IMR-90 (cell line): ENCODE results near the gene CDCP1. TPM values are rescaled to one million over a fixed set of nuclear protein-coding genes. Genes with fewer than 3 reads are reported as not detected.

Experiments used
- ATAC-seq: fragments of 200-7000 bp; cut with Tn5 transposase; 2 replicates; pipeline ENCODE4 v1.9.1; 2020; ENCODE audit warnings: low read depth, mild to moderate bottlenecking, moderate library complexity
- BruUV-seq: library from RNA; stranded (reverse); fragments of 400-500 nt; replicated peaks from 2 replicates; lab custom pipeline; 2021; lab: Mats Ljungman, UMichigan
- CTCF ChIA-PET: fragments of 300-600 bp; formaldehyde crosslinking; extraction: SDS; loops from one replicate; lab custom pipeline; 2021; ENCODE audit warnings: antibody characterized with exemption; lab: Yijun Ruan, JAX
- POLR2A ChIA-PET: fragments of 300-600 bp; sonication (Branson Sonifier 250); formaldehyde crosslinking; loops from one replicate; lab custom pipeline; 2022; ENCODE audit warnings: antibody characterized with exemption; ENCODE audit not compliant: unreplicated experiment; lab: Charles Lee
- DNase-seq: peaks from one replicate; pipeline ENCODE4 v3.0.0; 2013
- H2AFZ ChIP-seq: replicated peaks from 2 replicates; pipeline ENCODE3; 2013; ENCODE audit warnings: low read length, mild to moderate bottlenecking; ENCODE audit not compliant: poor library complexity
- H2AK5ac ChIP-seq: 2 replicates; pipeline ENCODE4 v1.6.1; 2013; ENCODE audit warnings: low read depth, low read length, inconsistent platforms
- H2AK9ac ChIP-seq: replicated peaks from 2 replicates; pipeline ENCODE3; 2013; ENCODE audit warnings: mild to moderate bottlenecking, low read depth, low read length, moderate library complexity; ENCODE audit not compliant: poor library complexity
- H2BK120ac ChIP-seq: 2 replicates; pipeline ENCODE4 v1.6.1; 2013; ENCODE audit warnings: low read depth, low read length, inconsistent platforms
- H2BK15ac ChIP-seq: 3 replicates; pipeline ENCODE4 v1.6.1; 2013; ENCODE audit warnings: low read depth, low read length, inconsistent platforms
- H2BK20ac ChIP-seq: 2 replicates; pipeline ENCODE4 v1.6.1; 2013; ENCODE audit warnings: low read depth, mild to moderate bottlenecking, inconsistent platforms, low read length, moderate library complexity
- H2BK5ac ChIP-seq: 2 replicates; pipeline ENCODE4 v1.6.1; 2013; ENCODE audit warnings: mild to moderate bottlenecking, low read depth, low read length, inconsistent platforms; ENCODE audit not compliant: poor library complexity, severe bottlenecking
- H3K14ac ChIP-seq: replicated peaks from 2 replicates; pipeline ENCODE4 v1.6.1; 2013; ENCODE audit warnings: low read depth, low read length, inconsistent platforms
- H3K18ac ChIP-seq: 2 replicates; pipeline ENCODE4 v1.6.1; 2013; ENCODE audit warnings: low read depth, low read length, control low read depth
- H3K23ac ChIP-seq: 2 replicates; pipeline ENCODE4 v1.6.1; 2013; ENCODE audit warnings: low read depth, low read length, inconsistent platforms
- H3K27ac ChIP-seq: 2 replicates; pipeline ENCODE4 v1.5.1; 2013; ENCODE audit warnings: mild to moderate bottlenecking, control low read depth, low read length; ENCODE audit not compliant: insufficient read depth
- H3K27me3 ChIP-seq: 2 replicates; pipeline ENCODE4 v1.6.1; 2013; ENCODE audit warnings: low read length; ENCODE audit not compliant: control insufficient read depth, insufficient read depth
- H3K36me3 ChIP-seq: 2 replicates; pipeline ENCODE4 v1.6.1; 2013; ENCODE audit warnings: low read length, mixed read lengths; ENCODE audit not compliant: control insufficient read depth, insufficient read depth
- H3K4ac ChIP-seq: 2 replicates; pipeline ENCODE4 v1.6.1; 2013; ENCODE audit warnings: low read depth, low read length, inconsistent platforms
- H3K4me1 ChIP-seq: 2 replicates; pipeline ENCODE4 v1.6.1; 2013; ENCODE audit warnings: low read length, mixed read lengths; ENCODE audit not compliant: control insufficient read depth, insufficient read depth
- H3K4me2 ChIP-seq: 2 replicates; pipeline ENCODE4 v1.6.1; 2013; ENCODE audit warnings: low read depth, mild to moderate bottlenecking, control low read depth, low read length, moderate library complexity
- H3K4me3 ChIP-seq: 2 replicates; pipeline ENCODE4 v1.5.1; 2013; ENCODE audit warnings: low read depth, mild to moderate bottlenecking, control low read depth, low read length, moderate library complexity; ENCODE audit not compliant: insufficient read depth
- H3K56ac ChIP-seq: 2 replicates; pipeline ENCODE4 v1.6.1; 2013; ENCODE audit warnings: low read length, inconsistent platforms; ENCODE audit not compliant: insufficient read depth; ENCODE audit errors: extremely low read depth
- H3K79me1 ChIP-seq, 2 experiments: 2 replicates each; pipeline ENCODE4 v1.6.1; 2013; ENCODE audit warnings: low read length in 2 of 2, inconsistent platforms in 1 of 2, low read depth in 1 of 2
- H3K9ac ChIP-seq: 2 replicates; pipeline ENCODE4 v1.6.1; 2013; ENCODE audit warnings: low read depth, low read length, control low read depth
- H3K9me1 ChIP-seq: 2 replicates; pipeline ENCODE4 v1.6.1; 2013; ENCODE audit warnings: low read length, inconsistent platforms; ENCODE audit not compliant: insufficient read depth
- H3K9me3 ChIP-seq: 2 replicates; pipeline ENCODE4 v1.6.1; 2013; ENCODE audit warnings: low read length; ENCODE audit not compliant: control insufficient read depth, insufficient read depth
- H4K20me1 ChIP-seq: 2 replicates; pipeline ENCODE4 v1.6.1; 2013; ENCODE audit warnings: low read length, inconsistent platforms; ENCODE audit not compliant: insufficient read depth
- H4K5ac ChIP-seq: 2 replicates; pipeline ENCODE4 v1.6.1; 2013; ENCODE audit warnings: mild to moderate bottlenecking, low read depth, low read length, control low read depth
- H4K8ac ChIP-seq, 2 experiments: 2 replicates each; pipeline ENCODE4 v1.6.1; 2013; ENCODE audit warnings: low read depth in 2 of 2, low read length in 2 of 2, control low read depth in 1 of 2, inconsistent platforms in 1 of 2
- H4K91ac ChIP-seq: 2 replicates; pipeline ENCODE4 v1.6.1; 2013; ENCODE audit warnings: low read depth, low read length, inconsistent platforms; ENCODE audit not compliant: insufficient read depth
- BHLHE40 ChIP-seq: fragments of 150-350 bp; IDR thresholded peaks from 2 replicates; pipeline ENCODE4 v1.6.1; 2016; ENCODE audit warnings: mild to moderate bottlenecking, low read depth, low read length
- CEBPB ChIP-seq: IDR thresholded peaks from 2 replicates; pipeline ENCODE4 v1.6.1; 2012; ENCODE audit warnings: low read depth, low read length, improper control_type of control experiment
- CHD1 ChIP-seq: IDR thresholded peaks from 2 replicates; pipeline ENCODE4 v1.6.1; 2012; ENCODE audit warnings: low read depth, low read length, improper control_type of control experiment
- FOS ChIP-seq: fragments of 150-350 bp; IDR thresholded peaks from 2 replicates; pipeline ENCODE4 v1.6.1; 2016; ENCODE audit warnings: low read depth, low read length
- MAFK ChIP-seq: IDR thresholded peaks from 2 replicates; pipeline ENCODE4 v1.6.1; 2012; ENCODE audit warnings: low read depth, low read length, improper control_type of control experiment
- MXI1 ChIP-seq: IDR thresholded peaks from 2 replicates; pipeline ENCODE4 v1.6.1; 2012; ENCODE audit warnings: low read depth, mild to moderate bottlenecking, low read length, moderate library complexity, borderline replicate concordance
- NFE2L2 ChIP-seq: fragments of 150-350 bp; IDR thresholded peaks from 2 replicates; pipeline ENCODE4 v1.6.1; 2016; ENCODE audit warnings: low read depth, mild to moderate bottlenecking, low read length
- RAD21 ChIP-seq: IDR thresholded peaks from 2 replicates; pipeline ENCODE4 v1.6.1; 2012; ENCODE audit warnings: low read length, improper control_type of control experiment
- RCOR1 ChIP-seq: IDR thresholded peaks from 2 replicates; pipeline ENCODE4 v1.6.1; 2012; ENCODE audit warnings: mild to moderate bottlenecking, low read length, improper control_type of control experiment; ENCODE audit not compliant: insufficient replicate concordance
- WGBS, 2 experiments: methylation state at CpG; one replicate each; pipeline versions ENCODE4 v1.1.5 to v1.1.7; 2013; ENCODE audit warnings: missing lambda C conversion rate in 2 of 2; ENCODE audit not compliant: insufficient read length in 1 of 2; ENCODE audit errors: extremely low coverage in 2 of 2; 5-methylcytosine and 5-hydroxymethylcytosine counted together
- dilution Hi-C: fragments of 300-500 bp; cut with HindIII; formaldehyde crosslinking; loops from one replicate; pipeline ENCODE4 v1.14.3; 2018; ENCODE audit warnings: low sequenced_read_pairs; ENCODE audit not compliant: unreplicated experiment
- in situ Hi-C: fragments of 300-500 bp; cut with MboI; formaldehyde crosslinking; loops from 3 replicates; pipeline ENCODE4 v1.14.3; 2019; ENCODE audit warnings: low sequenced_read_pairs, inconsistent platforms, mixed read lengths
- intact Hi-C: fragments of 100-400 bp; cut with micrococcal nuclease; formaldehyde crosslinking; loops from 2 replicates; pipeline ENCODE4 v1.10.0; 2022
- polyA plus RNA-seq, 3 experiments: library from polyadenylated mRNA; depleted of rRNA; stranded (reverse); fragments of >200 nt; gene quantifications; 2 replicates each; pipeline ENCODE4 v1.2.3, GENCODE V29; 2012; ENCODE audit warnings: low replicate concordance in 1 of 3
- total RNA-seq: library from RNA; depleted of rRNA; stranded (reverse); fragments of >200 nt; gene quantifications from 2 replicates; pipeline ENCODE4 v1.2.3, GENCODE V29; 2012
- TF ChIP-seq, protein P1 (sequence below): fragments of 150-350 bp; IDR thresholded peaks from 2 replicates; pipeline ENCODE4 v1.6.1; 2017; ENCODE audit warnings: mild to moderate bottlenecking, antibody characterized with exemption, low read length, low read depth
- TF ChIP-seq, protein P2 (sequence below): conservative IDR thresholded peaks from 2 replicates; pipeline ENCODE4 v1.5.1; 2012; ENCODE audit warnings: mild to moderate bottlenecking, low read depth, low read length, improper control_type of control experiment
- TF ChIP-seq, protein P3 (sequence below): fragments of 150-350 bp; IDR thresholded peaks from 2 replicates; pipeline ENCODE4 v1.6.1; 2016; ENCODE audit warnings: low read depth, mild to moderate bottlenecking, low read length, moderate library complexity, borderline replicate concordance

The CDCP1 gene
- total and polyA plus RNA-seq, 2 of the 4 experiments (the other 2 are of a cell fraction), result 2.5 to 3.8 TPM

DNA sequence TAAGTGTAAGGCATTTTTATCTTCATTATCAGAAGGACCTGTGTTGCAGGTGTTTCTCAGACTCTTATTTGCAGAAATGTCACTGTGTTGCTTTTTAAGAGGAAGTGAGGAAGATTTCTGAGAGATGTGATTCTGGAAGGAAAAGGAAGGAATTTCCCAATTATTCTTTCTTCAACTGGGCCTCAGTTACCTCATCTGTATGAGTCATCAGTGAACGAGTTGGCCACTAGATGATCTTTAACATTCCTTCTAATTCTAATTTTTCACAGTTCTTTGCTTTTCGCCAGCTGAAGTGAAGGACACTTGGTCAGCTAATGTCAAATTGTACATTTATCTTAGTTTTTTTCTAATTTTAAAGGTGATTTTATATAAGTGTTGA is 91.2 kb downstream of the CDCP1 start:
- peaks cover 19% of the 10 kb centered on the region for H3K4me1 ChIP-seq
- H3K36me3 ChIP-seq, result no peaks in the 10 kb centered on the region
- ATAC-seq, result peak; percentile 27
- H2BK5ac ChIP-seq, result peak overlapping the region; percentile 99
- H3K4ac ChIP-seq, result peak overlapping the region; percentile 27; the same call in 1 of the 2 replicates
- TF ChIP-seq MAFK (no peak), RCOR1 (no peak), CHD1 (no peak), RAD21 (no peak), BHLHE40 (no peak), FOS (peak; percentile 94; the same call in 1 of the 2 replicates), NFE2L2 (no peak), CEBPB (peak; percentile 91), MXI1 (no peak)
- TF ChIP-seq, protein P1, sequence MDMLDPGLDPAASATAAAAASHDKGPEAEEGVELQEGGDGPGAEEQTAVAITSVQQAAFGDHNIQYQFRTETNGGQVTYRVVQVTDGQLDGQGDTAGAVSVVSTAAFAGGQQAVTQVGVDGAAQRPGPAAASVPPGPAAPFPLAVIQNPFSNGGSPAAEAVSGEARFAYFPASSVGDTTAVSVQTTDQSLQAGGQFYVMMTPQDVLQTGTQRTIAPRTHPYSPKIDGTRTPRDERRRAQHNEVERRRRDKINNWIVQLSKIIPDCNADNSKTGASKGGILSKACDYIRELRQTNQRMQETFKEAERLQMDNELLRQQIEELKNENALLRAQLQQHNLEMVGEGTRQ, result no peak
- TF ChIP-seq, protein P2, sequence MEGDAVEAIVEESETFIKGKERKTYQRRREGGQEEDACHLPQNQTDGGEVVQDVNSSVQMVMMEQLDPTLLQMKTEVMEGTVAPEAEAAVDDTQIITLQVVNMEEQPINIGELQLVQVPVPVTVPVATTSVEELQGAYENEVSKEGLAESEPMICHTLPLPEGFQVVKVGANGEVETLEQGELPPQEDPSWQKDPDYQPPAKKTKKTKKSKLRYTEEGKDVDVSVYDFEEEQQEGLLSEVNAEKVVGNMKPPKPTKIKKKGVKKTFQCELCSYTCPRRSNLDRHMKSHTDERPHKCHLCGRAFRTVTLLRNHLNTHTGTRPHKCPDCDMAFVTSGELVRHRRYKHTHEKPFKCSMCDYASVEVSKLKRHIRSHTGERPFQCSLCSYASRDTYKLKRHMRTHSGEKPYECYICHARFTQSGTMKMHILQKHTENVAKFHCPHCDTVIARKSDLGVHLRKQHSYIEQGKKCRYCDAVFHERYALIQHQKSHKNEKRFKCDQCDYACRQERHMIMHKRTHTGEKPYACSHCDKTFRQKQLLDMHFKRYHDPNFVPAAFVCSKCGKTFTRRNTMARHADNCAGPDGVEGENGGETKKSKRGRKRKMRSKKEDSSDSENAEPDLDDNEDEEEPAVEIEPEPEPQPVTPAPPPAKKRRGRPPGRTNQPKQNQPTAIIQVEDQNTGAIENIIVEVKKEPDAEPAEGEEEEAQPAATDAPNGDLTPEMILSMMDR, result no peak
- TF ChIP-seq, protein P3, sequence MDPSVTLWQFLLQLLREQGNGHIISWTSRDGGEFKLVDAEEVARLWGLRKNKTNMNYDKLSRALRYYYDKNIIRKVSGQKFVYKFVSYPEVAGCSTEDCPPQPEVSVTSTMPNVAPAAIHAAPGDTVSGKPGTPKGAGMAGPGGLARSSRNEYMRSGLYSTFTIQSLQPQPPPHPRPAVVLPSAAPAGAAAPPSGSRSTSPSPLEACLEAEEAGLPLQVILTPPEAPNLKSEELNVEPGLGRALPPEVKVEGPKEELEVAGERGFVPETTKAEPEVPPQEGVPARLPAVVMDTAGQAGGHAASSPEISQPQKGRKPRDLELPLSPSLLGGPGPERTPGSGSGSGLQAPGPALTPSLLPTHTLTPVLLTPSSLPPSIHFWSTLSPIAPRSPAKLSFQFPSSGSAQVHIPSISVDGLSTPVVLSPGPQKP, result no peak
- peak overlapping the region; percentile 65; the same call in 1 of the 2 replicates for H3K56ac ChIP-seq
- H3K14ac ChIP-seq, result no peak overlapping the region
- H3K9ac ChIP-seq, result no peak overlapping the region
- H3K9me3 ChIP-seq, result no peaks in the 10 kb centered on the region
- CTCF ChIA-PET, result interaction anchor here (0.6 to 2.5 kb wide), 6 partner anchors 8 to 77 kb away, joined by 3 to 7 read pairs (median 3); no protein-coding TSS in a partner anchor
- H3K18ac ChIP-seq, result peak overlapping the region; percentile 80; the same call in 1 of the 2 replicates
- H2AK5ac ChIP-seq, result no peak overlapping the region
- peaks cover 19% of the 10 kb centered on the region for H3K9me1 ChIP-seq
- peak overlapping the region; percentile 78 to 93; a peak in 3 of 4 replicates for H4K8ac ChIP-seq
- no peak overlapping the region for H2AFZ ChIP-seq
- peak overlapping the region; percentile 45; the same call in 1 of the 2 replicates for H3K4me2 ChIP-seq
- WGBS, 2 experiments, result no CpG with 5 or more reads among the region's 2 CpGs
- H2BK15ac ChIP-seq, result no peak overlapping the region; the same call in 2 of the 3 replicates
- peak overlapping the region; percentile 99 for H2BK120ac ChIP-seq
- H3K79me1 ChIP-seq, result peaks cover 4 to 22% of the 10 kb centered on the region in 2 experiments
- no peaks in the 10 kb centered on the region for H4K20me1 ChIP-seq
- intact Hi-C loops (loop anchor here (1.0 to 5.0 kb wide), 4 partner anchors 67 to 452 kb away; no protein-coding TSS in a partner anchor), in situ Hi-C loops (loop anchor here (5.0 kb wide), 1 partner anchor 67 kb away; no protein-coding TSS in a partner anchor), dilution Hi-C loops (no loop called here)
- no peak overlapping the region for H2AK9ac ChIP-seq
- DNase-seq, result peak; percentile 87
- H4K5ac ChIP-seq, result peak overlapping the region; percentile 59; the same call in 1 of the 2 replicates
- peak overlapping the region; percentile 84; the same call in 1 of the 2 replicates for H3K27ac ChIP-seq
- BruUV-seq, result no TSS peak
- H3K23ac ChIP-seq, result no peak overlapping the region
- H3K27me3 ChIP-seq, result no peaks in the 10 kb centered on the region
- peak overlapping the region; percentile 52; the same call in 1 of the 2 replicates for H2BK20ac ChIP-seq
- no peak overlapping the region for H3K4me3 ChIP-seq
- H4K91ac ChIP-seq, result no peak overlapping the region
- POLR2A ChIA-PET, result interaction anchor here (0.8 to 1.3 kb wide), 4 partner anchors 149 to 605 kb away, joined by 3 to 6 read pairs (median 4); no protein-coding TSS in a partner anchor
